ENCODE measurements around the gene DDC.
"Not testable (repeated sequence)": the region's sequence is repeated elsewhere in the genome, so short reads cannot be mapped to it uniquely, and the experiment has no call there.

The DDC gene

GRCh38 chr7:50589364-50589763 is 24.2 kb upstream of the DDC start:
- TF ChIP-seq, protein P1, sequence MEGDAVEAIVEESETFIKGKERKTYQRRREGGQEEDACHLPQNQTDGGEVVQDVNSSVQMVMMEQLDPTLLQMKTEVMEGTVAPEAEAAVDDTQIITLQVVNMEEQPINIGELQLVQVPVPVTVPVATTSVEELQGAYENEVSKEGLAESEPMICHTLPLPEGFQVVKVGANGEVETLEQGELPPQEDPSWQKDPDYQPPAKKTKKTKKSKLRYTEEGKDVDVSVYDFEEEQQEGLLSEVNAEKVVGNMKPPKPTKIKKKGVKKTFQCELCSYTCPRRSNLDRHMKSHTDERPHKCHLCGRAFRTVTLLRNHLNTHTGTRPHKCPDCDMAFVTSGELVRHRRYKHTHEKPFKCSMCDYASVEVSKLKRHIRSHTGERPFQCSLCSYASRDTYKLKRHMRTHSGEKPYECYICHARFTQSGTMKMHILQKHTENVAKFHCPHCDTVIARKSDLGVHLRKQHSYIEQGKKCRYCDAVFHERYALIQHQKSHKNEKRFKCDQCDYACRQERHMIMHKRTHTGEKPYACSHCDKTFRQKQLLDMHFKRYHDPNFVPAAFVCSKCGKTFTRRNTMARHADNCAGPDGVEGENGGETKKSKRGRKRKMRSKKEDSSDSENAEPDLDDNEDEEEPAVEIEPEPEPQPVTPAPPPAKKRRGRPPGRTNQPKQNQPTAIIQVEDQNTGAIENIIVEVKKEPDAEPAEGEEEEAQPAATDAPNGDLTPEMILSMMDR (IDR thresholded peaks at IDR 0.05; ENCODE audit: borderline replicate concordance, insufficient read depth, low read depth, low read length): no peak
- no peak overlapping the region for H3K4me3 ChIP-seq (ENCODE audit: low read depth, low read length)

- TF ChIP-seq, protein P1 (IDR thresholded peaks at IDR 0.05; ENCODE audit: borderline replicate concordance, insufficient read depth, low read depth, low read length): 0 out of 2 replicates have a peak, but pooled peaks have one; percentile 11
Measured at GRCh38 chr7:50588937-50589336, 23.7 kb upstream of the DDC start.

GRCh38 chr7:50587737-50588136 is 22.5 kb upstream of the DDC start:
- H3K4me3 ChIP-seq (ENCODE audit: low read depth, low read length): no peak overlapping the region
- TF ChIP-seq, protein P1 (IDR thresholded peaks at IDR 0.05; ENCODE audit: borderline replicate concordance, insufficient read depth, low read depth, low read length): no peak

More at GRCh38 chr7:50588937-50589336, 23.7 kb upstream of the DDC start:
- H3K4me3 ChIP-seq (ENCODE audit: low read depth, low read length): no peak overlapping the region

DNA sequence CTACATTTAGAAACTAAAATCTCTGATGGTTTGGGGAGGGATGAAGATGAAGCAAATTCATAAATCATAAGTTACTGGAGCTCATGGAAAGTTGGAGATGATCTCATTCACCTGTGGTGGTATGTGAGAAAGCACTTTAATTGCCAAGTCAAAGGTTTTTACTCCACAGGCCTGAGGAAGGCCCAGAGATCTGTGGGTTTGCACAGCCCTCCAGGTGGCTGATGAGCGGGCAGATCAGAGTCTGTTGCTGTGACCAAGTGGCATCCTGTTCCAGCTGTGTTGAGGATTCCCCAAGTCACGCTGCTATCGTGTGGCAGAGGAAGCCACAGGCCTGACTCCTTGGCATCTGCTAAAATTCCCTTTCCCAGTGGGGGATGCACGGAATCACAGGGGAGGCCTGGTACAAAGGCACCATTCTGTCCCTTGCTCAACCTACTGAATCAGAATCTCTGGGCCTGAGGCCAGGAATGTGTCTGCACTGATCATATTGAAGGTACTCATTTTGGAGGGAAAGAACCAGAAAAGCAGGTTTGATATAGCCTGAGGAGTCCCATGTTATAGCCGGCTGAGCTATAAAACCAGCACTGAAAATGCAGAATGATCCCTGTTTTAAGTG is 19.7 kb upstream of the DDC start:
- TF ChIP-seq, protein P1 (IDR thresholded peaks at IDR 0.05; ENCODE audit: borderline replicate concordance, insufficient read depth, low read depth, low read length): no peak
- no peak overlapping the region for H3K4me3 ChIP-seq (ENCODE audit: low read depth, low read length)

GRCh38 chr7:50584386-50584785 is 19.2 kb upstream of the DDC start:
- H3K4me3 ChIP-seq (ENCODE audit: low read depth, low read length): no peak overlapping the region

GRCh38 chr7:50583295-50583694 is 18.1 kb upstream of the DDC start:
- H3K4me3 ChIP-seq (ENCODE audit: low read depth, low read length): not testable (repeated sequence)

More at GRCh38 chr7:50584386-50584785, 19.2 kb upstream of the DDC start:
- TF ChIP-seq, protein P1 (IDR thresholded peaks at IDR 0.05; ENCODE audit: borderline replicate concordance, insufficient read depth, low read depth, low read length): no peak

- not testable (repeated sequence) for H3K4me3 ChIP-seq (ENCODE audit: low read depth, low read length)
Measured at GRCh38 chr7:50582271-50582670, 17.1 kb upstream of the DDC start.

DNA sequence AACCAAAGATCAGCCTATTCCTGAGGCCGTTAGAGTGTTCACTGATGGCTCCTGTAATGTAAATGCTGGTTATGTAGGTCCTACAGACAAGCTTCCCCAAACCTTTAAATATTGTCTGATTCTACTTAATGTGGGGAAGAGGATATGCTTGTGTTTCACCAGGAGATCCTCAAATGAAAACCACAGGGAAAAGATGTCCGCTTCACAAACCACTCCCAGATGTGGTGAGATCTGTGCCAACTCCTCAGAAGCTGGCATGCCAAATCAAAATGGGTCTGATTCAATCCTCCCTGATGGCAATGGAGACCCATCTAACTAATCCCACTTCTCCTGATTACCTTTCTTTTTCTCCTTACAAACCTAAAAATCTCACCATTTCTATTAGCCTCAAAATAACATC is 15.5 kb upstream of the DDC start:
- not testable (repeated sequence) for H3K4me3 ChIP-seq (ENCODE audit: low read depth, low read length)

DNA sequence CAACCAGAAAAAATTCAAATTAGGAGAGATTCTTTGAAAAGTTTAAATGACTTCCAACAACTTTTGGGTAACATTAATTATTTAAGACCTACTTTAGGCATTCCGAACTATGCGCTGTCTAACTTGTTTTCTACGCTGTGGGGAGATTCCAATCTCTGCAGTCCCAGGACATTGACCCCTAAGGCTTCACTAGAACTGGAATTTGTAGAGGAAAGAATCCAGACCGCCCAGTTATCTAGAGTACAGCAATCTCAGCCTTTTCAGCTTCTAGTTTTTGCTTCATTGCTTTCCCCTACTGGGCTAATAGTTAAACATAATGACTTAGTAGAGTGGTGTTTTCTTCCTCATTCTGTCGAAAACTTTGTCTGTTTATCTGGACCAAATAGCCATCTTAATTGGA is 14.9 kb upstream of the DDC start:
- no peak overlapping the region for H3K4me3 ChIP-seq (ENCODE audit: low read depth, low read length)
- TF ChIP-seq, protein P1 (IDR thresholded peaks at IDR 0.05; ENCODE audit: borderline replicate concordance, insufficient read depth, low read depth, low read length): no peak

DNA sequence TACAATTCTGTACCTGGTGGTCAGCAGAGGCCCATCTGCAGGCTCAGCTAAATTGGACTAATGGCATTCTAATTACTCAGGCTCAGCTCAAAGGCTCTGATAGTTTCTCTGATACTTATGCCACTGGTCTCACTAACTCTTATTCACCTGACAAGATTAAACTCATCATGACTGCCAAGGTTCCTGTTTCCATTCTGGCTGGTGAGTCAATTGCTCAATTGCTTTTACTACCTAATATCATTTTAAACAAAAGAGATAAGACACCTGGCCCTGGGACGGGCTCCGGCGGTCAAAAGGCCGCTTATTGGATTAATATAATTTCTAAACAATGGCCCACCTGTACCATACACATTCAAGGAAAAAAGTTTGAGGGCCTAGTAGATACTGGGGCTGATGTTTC is 12.9 kb upstream of the DDC start:
- not testable (repeated sequence) for H3K4me3 ChIP-seq (ENCODE audit: low read depth, low read length)
